GM19452 (cell line): ENCODE measurements around the gene SCYL1.

ENCODE experiments used
- ATAC-seq: cut with Tn5 transposase; IDR thresholded peaks from one replicate; pipeline ENCODE4 v1.9.1; 2021; ENCODE audit not compliant: unreplicated experiment

SCYL1 gene

GRCh38 chr11:65532388-65533064 lies 7.6 kb downstream of the SCYL1 start:
- no peak for ATAC-seq

GRCh38 chr11:65535102-65535501 lies 10.2 kb downstream of the SCYL1 start:
- ATAC-seq, result no peak

GRCh38 chr11:65536412-65537295 lies 11.8 kb downstream of the SCYL1 start:
- ATAC-seq, result no peak

- ATAC-seq, result no peak
Observed at GRCh38 chr11:65537296-65537597, 12.4 kb downstream of the SCYL1 start.

- no peak for ATAC-seq
Observed at GRCh38 chr11:65537620-65538231, 12.8 kb downstream of the SCYL1 start.

GRCh38 chr11:65538232-65538914 lies 13.5 kb downstream of the SCYL1 start:
- no peak for ATAC-seq

- ATAC-seq, result no peak
Observed at GRCh38 chr11:65538915-65539743, 14.2 kb downstream of the SCYL1 start.

- peak; percentile 50 for ATAC-seq
Observed at GRCh38 chr11:65539744-65540289, 14.9 kb downstream of the SCYL1 start.

GRCh38 chr11:65540290-65541092 lies 15.6 kb downstream of the SCYL1 start:
- peak; percentile 68 for ATAC-seq

- no peak for ATAC-seq
Observed at GRCh38 chr11:65541093-65541982, 16.5 kb downstream of the SCYL1 start.

GRCh38 chr11:65542738-65543390 lies 18.0 kb downstream of the SCYL1 start:
- ATAC-seq, result no peak

- ATAC-seq, result no peak
Observed at GRCh38 chr11:65545853-65546216, 21.0 kb downstream of the SCYL1 start.

GRCh38 chr11:65546217-65546958 lies 21.5 kb downstream of the SCYL1 start:
- ATAC-seq, result peak; percentile 77

- no peak for ATAC-seq
Observed at GRCh38 chr11:65547446-65548125, 22.7 kb downstream of the SCYL1 start.

GRCh38 chr11:65548395-65548794 lies 23.5 kb downstream of the SCYL1 start:
- no peak for ATAC-seq

- ATAC-seq, result no peak
Observed at GRCh38 chr11:65549096-65549495, 24.2 kb downstream of the SCYL1 start.
